Neural cell (in vitro differentiated cells): Measurements from ENCODE around the gene NOC2L.

Source experiments
- CTCF ChIP-seq: fragments of 450-650 bp; IDR thresholded peaks from 2 replicates; pipeline ENCODE4 v1.5.1; 2014; ENCODE audit warnings: antibody characterized with exemption, mild to moderate bottlenecking, moderate library complexity; ENCODE audit not compliant: poor library complexity, severe bottlenecking
- EP300 ChIP-seq: fragments of 450-650 bp; conservative IDR thresholded peaks from 2 replicates; pipeline ENCODE4 v1.6.1; 2014; ENCODE audit warnings: antibody characterized with exemption, mild to moderate bottlenecking, moderate library complexity; ENCODE audit not compliant: poor library complexity, severe bottlenecking
- EZH2 ChIP-seq: fragments of 200-600, 300-800 bp; shearing (Covaris generic), sonication (generic); IDR thresholded peaks from 2 replicates; pipeline ENCODE4 v1.6.1; 2014; ENCODE audit warnings: antibody characterized with exemption, low read length, borderline replicate concordance, mild to moderate bottlenecking; ENCODE audit not compliant: insufficient read depth, poor library complexity, severe bottlenecking
- MXI1 ChIP-seq: fragments of 450-650 bp; conservative IDR thresholded peaks from 2 replicates; pipeline ENCODE4 v1.6.1; 2014; ENCODE audit warnings: antibody characterized with exemption, mild to moderate bottlenecking; ENCODE audit not compliant: poor library complexity, severe bottlenecking
- POLR2AphosphoS5 ChIP-seq: IDR thresholded peaks from 2 replicates; pipeline ENCODE4 v1.6.1; 2012
- REST ChIP-seq: IDR thresholded peaks from 2 replicates; pipeline ENCODE4 v1.6.1; 2012; ENCODE audit warnings: borderline replicate concordance
- SMC3 ChIP-seq: fragments of 450-650 bp; conservative IDR thresholded peaks from 2 replicates; pipeline ENCODE4 v1.6.1; 2014; ENCODE audit warnings: antibody characterized with exemption, mild to moderate bottlenecking, moderate library complexity; ENCODE audit not compliant: poor library complexity
- TAF1 ChIP-seq: IDR thresholded peaks from 2 replicates; pipeline ENCODE4 v1.6.1; 2012; ENCODE audit warnings: low read depth

- TF ChIP-seq CTCF: no peak
- no peak for TF ChIP-seq REST
- no peak for TF ChIP-seq EZH2
- no peak for TF ChIP-seq EP300
- no peak for TF ChIP-seq TAF1
- no peak for TF ChIP-seq POLR2AphosphoS5
- TF ChIP-seq MXI1: no peak
- TF ChIP-seq SMC3: no peak
Measured at GRCh38 chr1:903305-903704, 55.8 kb downstream of the NOC2L start.
